Lung (tissue), 12 donors: ENCODE data around the gene ADGRG2. TPM values are rescaled to one million over a fixed set of nuclear protein-coding genes. Genes with fewer than 3 reads are reported as not detected.

Experiments
- ATAC-seq: fragments of 200-7000 bp; cut with Tn5 transposase; one replicate; pipeline ENCODE4 v1.9.1; 2020; ENCODE audit warnings: moderate number of reproducible peaks; ENCODE audit not compliant: insufficient read depth, low FRiP score
- DNase-seq, 3 donors: peaks; one replicate each; pipeline ENCODE4 v3.0.0-alpha.2; 2013 to 2017
- H3K27ac ChIP-seq, 2 donors: one replicate each; pipeline ENCODE4 v1.5.1; 2013; ENCODE audit warnings: mild to moderate bottlenecking in 2 of 2, moderate library complexity in 2 of 2, control low read depth in 1 of 2, inconsistent platforms in 1 of 2, low read depth in 1 of 2, low read length in 1 of 2
- H3K27me3 ChIP-seq, 3 donors: one replicate each; pipeline ENCODE4 v1.5.1; 2013; ENCODE audit warnings: low read length in 2 of 3; ENCODE audit not compliant: control insufficient read depth in 3 of 3, insufficient read depth in 3 of 3
- H3K36me3 ChIP-seq, 4 donors: one replicate each; pipeline ENCODE4 v1.5.1; 2013; ENCODE audit warnings: low read length in 4 of 4, mild to moderate bottlenecking in 1 of 4, moderate library complexity in 1 of 4; ENCODE audit not compliant: control insufficient read depth in 4 of 4, insufficient read depth in 4 of 4
- H3K4me1 ChIP-seq, 5 donors: one replicate each; pipeline ENCODE4 v1.5.1; 2013; ENCODE audit warnings: low read length in 5 of 5, mild to moderate bottlenecking in 2 of 5, moderate library complexity in 1 of 5; ENCODE audit not compliant: control insufficient read depth in 5 of 5, insufficient read depth in 5 of 5
- H3K4me3 ChIP-seq: one replicate; pipeline ENCODE4 v1.5.1; 2013; ENCODE audit warnings: mild to moderate bottlenecking, control low read depth, moderate library complexity
- H3K9ac ChIP-seq, 2 donors: one replicate each; pipeline ENCODE4 v1.5.1; 2013; ENCODE audit warnings: low read length in 2 of 2, control low read depth in 1 of 2; ENCODE audit not compliant: insufficient read depth in 1 of 2
- H3K9me3 ChIP-seq, 4 donors: one replicate each; pipeline ENCODE4 v1.5.1; 2013; ENCODE audit warnings: low read length in 3 of 4, mild to moderate bottlenecking in 1 of 4, moderate library complexity in 1 of 4; ENCODE audit not compliant: control insufficient read depth in 4 of 4, insufficient read depth in 3 of 4
- WGBS, 2 donors: extraction: QIAGEN DNeasy Blood & Tissue Kit; methylation state at CpG; one replicate each; pipeline ENCODE4 v1.1.7; 2013; 5-methylcytosine and 5-hydroxymethylcytosine counted together
- polyA plus RNA-seq, 2 donors: library from polyadenylated mRNA; stranded (reverse); fragments of 200-250 nt; gene quantifications; one replicate each; pipeline ENCODE4 v1.2.1, GENCODE V29; 2013
- total RNA-seq, 2 donors: library from RNA; depleted of rRNA in 1 of 2; stranded (reverse); fragments of >200 nt in 1 of 2; gene quantifications; one replicate each; pipeline ENCODE4 v1.2.1, GENCODE V29; 2014 to 2021
- TF ChIP-seq, protein P1 (sequence below): IDR thresholded peaks from 2 replicates; pipeline ENCODE4 v1.5.1; 2012; ENCODE audit warnings: mild to moderate bottlenecking; ENCODE audit errors: control extremely low read depth, extremely low read depth
- donor health status: control.
- donor health status: control.
- donor health status: Bipolar disorder and iron deficiency.
- donor health status: healthy.
- donor health status: DM: yes; HTN: yes; CAD: no.

ADGRG2 gene
- total and polyA plus RNA-seq, 4 donors: 0.24 to 10.5 (median 1.00) TPM

DNA sequence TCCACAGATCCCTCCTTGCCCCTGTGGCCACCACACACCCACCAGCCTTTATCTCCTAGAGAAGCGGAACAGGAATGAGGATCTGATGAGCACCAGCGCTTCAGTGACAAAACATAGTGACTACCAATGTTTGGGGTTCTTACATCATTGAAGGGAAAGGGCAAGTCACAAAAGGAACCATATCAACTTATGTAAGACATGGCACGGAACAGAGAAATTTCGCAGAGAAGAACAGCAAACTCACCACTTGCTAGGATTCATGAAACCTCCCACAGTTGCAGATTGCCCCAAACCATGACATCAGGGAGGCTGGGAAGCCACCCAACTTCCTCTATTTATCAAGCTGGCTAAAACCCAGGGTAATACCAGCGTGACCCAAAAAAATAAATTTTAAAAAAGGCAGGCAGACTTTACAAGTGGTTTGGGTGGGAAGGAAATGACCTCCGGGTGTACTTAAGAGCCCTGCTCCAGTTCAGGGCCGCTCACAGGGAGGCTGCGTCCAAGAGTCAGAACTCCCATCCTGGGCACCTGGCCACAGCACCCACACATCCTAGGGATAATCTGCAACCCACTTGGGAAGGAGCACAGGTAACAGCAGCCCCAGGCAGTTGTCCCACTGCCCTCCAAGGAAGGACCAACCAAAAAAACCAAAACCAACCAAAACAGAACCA lies 36.0 kb downstream of the ADGRG2 start:
- Histone ChIP-seq H3K9me3 (peaks cover 0 to 9% (median 2%) of the 10 kb centered on the region in 4 donors), H3K36me3 (no peaks in the 10 kb centered on the region), H3K9ac (no peak overlapping the region), H3K4me1 (no peaks in the 10 kb centered on the region), H3K4me3 (no peak overlapping the region), H3K27ac (no peak overlapping the region), H3K27me3 (peaks cover 0 to 5% (median 0%) of the 10 kb centered on the region in 3 donors)
- DNase-seq (no peak), ATAC-seq (no peak)
- TF ChIP-seq, protein P1, sequence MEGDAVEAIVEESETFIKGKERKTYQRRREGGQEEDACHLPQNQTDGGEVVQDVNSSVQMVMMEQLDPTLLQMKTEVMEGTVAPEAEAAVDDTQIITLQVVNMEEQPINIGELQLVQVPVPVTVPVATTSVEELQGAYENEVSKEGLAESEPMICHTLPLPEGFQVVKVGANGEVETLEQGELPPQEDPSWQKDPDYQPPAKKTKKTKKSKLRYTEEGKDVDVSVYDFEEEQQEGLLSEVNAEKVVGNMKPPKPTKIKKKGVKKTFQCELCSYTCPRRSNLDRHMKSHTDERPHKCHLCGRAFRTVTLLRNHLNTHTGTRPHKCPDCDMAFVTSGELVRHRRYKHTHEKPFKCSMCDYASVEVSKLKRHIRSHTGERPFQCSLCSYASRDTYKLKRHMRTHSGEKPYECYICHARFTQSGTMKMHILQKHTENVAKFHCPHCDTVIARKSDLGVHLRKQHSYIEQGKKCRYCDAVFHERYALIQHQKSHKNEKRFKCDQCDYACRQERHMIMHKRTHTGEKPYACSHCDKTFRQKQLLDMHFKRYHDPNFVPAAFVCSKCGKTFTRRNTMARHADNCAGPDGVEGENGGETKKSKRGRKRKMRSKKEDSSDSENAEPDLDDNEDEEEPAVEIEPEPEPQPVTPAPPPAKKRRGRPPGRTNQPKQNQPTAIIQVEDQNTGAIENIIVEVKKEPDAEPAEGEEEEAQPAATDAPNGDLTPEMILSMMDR: no peak
- WGBS, 2 donors: 32 to 67% methylated on average over 8 of the region's 8 CpGs

- Histone ChIP-seq H3K36me3 (no peaks in the 10 kb centered on the region), H3K9ac (no peak overlapping the region), H3K9me3 (peaks cover 0 to 9% (median 2%) of the 10 kb centered on the region in 4 donors), H3K4me3 (no peak overlapping the region), H3K27ac (no peak overlapping the region), H3K27me3 (peaks cover 0 to 5% (median 0%) of the 10 kb centered on the region in 3 donors), H3K4me1 (no peaks in the 10 kb centered on the region)
- DNase-seq (no peak), ATAC-seq (no peak)
- WGBS, 2 donors: 88 to 100% methylated on average over 3 of the region's 3 CpGs
- TF ChIP-seq, protein P1: no peak
Measured at GRCh38 chrX:19085666-19086065, 36.6 kb downstream of the ADGRG2 start.

DNA sequence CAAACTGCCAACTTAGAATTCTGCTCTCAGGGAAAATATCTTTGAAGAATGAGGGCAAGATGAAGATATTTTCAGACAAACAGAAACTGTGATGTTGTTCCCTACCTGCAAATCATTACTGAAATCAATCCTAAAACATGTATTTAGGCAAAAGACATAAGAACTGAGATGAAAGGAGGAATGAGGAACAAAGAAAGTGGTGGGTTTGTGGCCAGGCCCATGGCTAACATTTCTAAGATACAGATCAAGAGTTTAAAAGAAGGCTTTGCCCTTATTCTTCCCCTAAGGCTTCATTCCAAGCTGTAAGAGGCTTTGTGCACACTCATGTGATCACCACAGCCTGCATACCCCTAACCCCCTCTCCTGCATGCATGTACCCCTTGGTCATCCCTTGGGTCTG lies 46.5 kb downstream of the ADGRG2 start:
- ATAC-seq (no peak), DNase-seq (no peak)
- Histone ChIP-seq H3K36me3 (no peaks in the 10 kb centered on the region), H3K27me3 (peaks cover 0 to 1% (median 0%) of the 10 kb centered on the region in 3 donors), H3K9me3 (no peaks in the 10 kb centered on the region), H3K9ac (no peak overlapping the region), H3K27ac (no peak overlapping the region), H3K4me1 (no peaks in the 10 kb centered on the region), H3K4me3 (no peak overlapping the region)
- TF ChIP-seq, protein P1: no peak

GRCh38 chrX:19072372-19072771 lies 49.9 kb downstream of the ADGRG2 start:
- Histone ChIP-seq H3K9ac (no peak overlapping the region), H3K4me3 (no peak overlapping the region), H3K27ac (no peak overlapping the region)

More at GRCh38 chrX:19072372-19072771, 49.9 kb downstream of the ADGRG2 start:
- Histone ChIP-seq H3K27me3 (peaks cover 0 to 3% (median 0%) of the 10 kb centered on the region in 3 donors), H3K36me3 (no peaks in the 10 kb centered on the region), H3K9me3 (no peaks in the 10 kb centered on the region), H3K4me1 (no peaks in the 10 kb centered on the region)
- TF ChIP-seq, protein P1: no peak
- ATAC-seq (no peak), DNase-seq (no peak)
- WGBS, 2 donors: 50 to 92% methylated on average over 3 of the region's 3 CpGs
